Measurements from ENCODE around the gene CCNYL1. TPM values are rescaled to one million over a fixed set of nuclear protein-coding genes. Genes with fewer than 3 reads are reported as not detected.
"Not testable (repeated sequence)": the region's sequence is repeated elsewhere in the genome, so short reads cannot be mapped to it uniquely, and the experiment has no call there.

Gene CCNYL1
- total RNA-seq, 2 experiments from 2014 or later = 4.2 to 24.2 TPM

GRCh38 chr2:207758025-207758424 lies 46.6 kb downstream of the CCNYL1 start:
- no peaks in the 10 kb centered on the region for H3K36me3 ChIP-seq (ENCODE audit: insufficient read depth, low read length)
- H3K4me1 ChIP-seq (ENCODE audit: insufficient read depth, low read length, poor library complexity, severe bottlenecking) = peaks cover 6% of the 10 kb centered on the region
- H3K4me3 ChIP-seq (ENCODE audit: low read depth, low read length, poor library complexity, severe bottlenecking) = no peak overlapping the region
- POLR2A ChIA-PET = interaction anchor here (0.5 to 1.0 kb wide), 4 partner anchors 15 to 264 kb away, joined by 3 read pairs; no protein-coding TSS in a partner anchor
- no peaks in the 10 kb centered on the region for H3K9me3 ChIP-seq (ENCODE audit: low read length)
- no TSS peak for BruUV-seq (replicated peaks)
- intact Hi-C loops (cut with micrococcal nuclease; ENCODE audit: unreplicated experiment) = no loop called here
- H3K27ac ChIP-seq (ENCODE audit: low read depth, low read length, poor library complexity, severe bottlenecking) = no peak overlapping the region
- no peaks in the 10 kb centered on the region for H3K79me2 ChIP-seq (ENCODE audit: insufficient read depth, low read depth, low read length)
- H3K9me2 ChIP-seq (ENCODE audit: insufficient read depth, low read length) = no peaks in the 10 kb centered on the region
- DNase-seq (ENCODE audit: low spot score) = no peak
- TF ChIP-seq CTCF (conservative IDR thresholded peaks at IDR 0.05; ENCODE audit: low read length) = no peak
- TF ChIP-seq EZH2phosphoT487 (IDR thresholded peaks at IDR 0.05; ENCODE audit: borderline replicate concordance, low read depth, low read length) = no peak
- H3K4me2 ChIP-seq (ENCODE audit: low read length) = no peak overlapping the region
- H4K20me1 ChIP-seq (ENCODE audit: insufficient read depth, low read length) = no peaks in the 10 kb centered on the region
- no peak overlapping the region for H2AFZ ChIP-seq (ENCODE audit: low read length)
- CTCF ChIA-PET (ENCODE audit: unreplicated experiment) = no interaction called here

GRCh38 chr2:207759890-207760289 lies 48.5 kb downstream of the CCNYL1 start:
- no peaks in the 10 kb centered on the region for H3K9me2 ChIP-seq (ENCODE audit: insufficient read depth, low read length)
- no peaks in the 10 kb centered on the region for H3K79me2 ChIP-seq (ENCODE audit: insufficient read depth, low read depth, low read length)
- H3K27ac ChIP-seq (ENCODE audit: low read depth, low read length, poor library complexity, severe bottlenecking) = no peak overlapping the region
- no peak overlapping the region for H3K4me2 ChIP-seq (ENCODE audit: low read length)
- intact Hi-C loops (cut with micrococcal nuclease; ENCODE audit: unreplicated experiment) = no loop called here
- TF ChIP-seq CTCF (conservative IDR thresholded peaks at IDR 0.05; ENCODE audit: low read length) = no peak
- TF ChIP-seq EZH2phosphoT487 (IDR thresholded peaks at IDR 0.05; ENCODE audit: borderline replicate concordance, low read depth, low read length) = no peak
- BruUV-seq (replicated peaks) = no TSS peak
- ChIA-PET CTCF (ENCODE audit: unreplicated experiment) (no interaction called here), POLR2A (interaction anchor here (0.6 to 1.6 kb wide), 3 partner anchors 9 to 1754 kb away, joined by 3 to 4 read pairs (median 4); no protein-coding TSS in a partner anchor)
- H3K4me3 ChIP-seq (ENCODE audit: low read depth, low read length, poor library complexity, severe bottlenecking) = no peak overlapping the region
- DNase-seq (ENCODE audit: low spot score) = no peak
- H2AFZ ChIP-seq (ENCODE audit: low read length) = no peak overlapping the region
- no peaks in the 10 kb centered on the region for H3K36me3 ChIP-seq (ENCODE audit: insufficient read depth, low read length)
- peaks cover 6% of the 10 kb centered on the region for H3K4me1 ChIP-seq (ENCODE audit: insufficient read depth, low read length, poor library complexity, severe bottlenecking)
- no peaks in the 10 kb centered on the region for H3K9me3 ChIP-seq (ENCODE audit: low read length)
- no peaks in the 10 kb centered on the region for H4K20me1 ChIP-seq (ENCODE audit: insufficient read depth, low read length)

- H3K9me2 ChIP-seq (ENCODE audit: insufficient read depth, low read length) = no peaks in the 10 kb centered on the region
- no peak for DNase-seq (ENCODE audit: low spot score)
- no peaks in the 10 kb centered on the region for H3K79me2 ChIP-seq (ENCODE audit: insufficient read depth, low read depth, low read length)
- BruUV-seq (replicated peaks) = no TSS peak
- H3K4me3 ChIP-seq (ENCODE audit: low read depth, low read length, poor library complexity, severe bottlenecking) = no peak overlapping the region
- no peaks in the 10 kb centered on the region for H3K36me3 ChIP-seq (ENCODE audit: insufficient read depth, low read length)
- peaks cover 6% of the 10 kb centered on the region for H3K4me1 ChIP-seq (ENCODE audit: insufficient read depth, low read length, poor library complexity, severe bottlenecking)
- ChIA-PET CTCF (ENCODE audit: unreplicated experiment) (no interaction called here), POLR2A (interaction anchor here (0.6 to 1.6 kb wide), 6 partner anchors 8 to 61 kb away, joined by 3 to 10 read pairs (median 3); no protein-coding TSS in a partner anchor)
- no peaks in the 10 kb centered on the region for H3K9me3 ChIP-seq (ENCODE audit: low read length)
- no peak overlapping the region for H2AFZ ChIP-seq (ENCODE audit: low read length)
- H3K27ac ChIP-seq (ENCODE audit: low read depth, low read length, poor library complexity, severe bottlenecking) = no peak overlapping the region
- H4K20me1 ChIP-seq (ENCODE audit: insufficient read depth, low read length) = no peaks in the 10 kb centered on the region
- no peak for TF ChIP-seq CTCF (conservative IDR thresholded peaks at IDR 0.05; ENCODE audit: low read length)
- H3K4me2 ChIP-seq (ENCODE audit: low read length) = no peak overlapping the region
- intact Hi-C loops (cut with micrococcal nuclease; ENCODE audit: unreplicated experiment) = no loop called here
Measured at GRCh38 chr2:207760453-207760852, 49.0 kb downstream of the CCNYL1 start.

- H3K36me3 ChIP-seq (ENCODE audit: insufficient read depth, low read length); BruUV-seq (replicated peaks); H3K27ac ChIP-seq (ENCODE audit: low read depth, low read length, poor library complexity, severe bottlenecking); CTCF ChIA-PET (ENCODE audit: unreplicated experiment); H3K79me2 ChIP-seq (ENCODE audit: insufficient read depth, low read depth, low read length); H4K20me1 ChIP-seq (ENCODE audit: insufficient read depth, low read length); H3K4me3 ChIP-seq (ENCODE audit: low read depth, low read length, poor library complexity, severe bottlenecking); H3K9me2 ChIP-seq (ENCODE audit: insufficient read depth, low read length); intact Hi-C loops (cut with micrococcal nuclease; ENCODE audit: unreplicated experiment); H3K4me1 ChIP-seq (ENCODE audit: insufficient read depth, low read length, poor library complexity, severe bottlenecking); H2AFZ ChIP-seq (ENCODE audit: low read length); DNase-seq (ENCODE audit: low spot score); H3K9me3 ChIP-seq (ENCODE audit: low read length); H3K4me2 ChIP-seq (ENCODE audit: low read length): not testable (repeated sequence)
- POLR2A ChIA-PET = interaction anchor here (0.6 to 1.6 kb wide), 2 partner anchors 7 to 133 kb away, joined by 3 to 4 read pairs; no protein-coding TSS in a partner anchor
Measured at GRCh38 chr2:207761426-207761825, 50.0 kb downstream of the CCNYL1 start.
